Measurements from ENCODE around the gene PDK4.

GRCh38 chr7:95549818-95550529 lies 46.3 kb downstream of the PDK4 start:
- no peak for TF ChIP-seq POLR2AphosphoS5 (IDR thresholded peaks at IDR 0.05; ENCODE audit: borderline replicate concordance, low read depth, low read length)
- TF ChIP-seq EZH2 (IDR thresholded peaks at IDR 0.05): no peak
- peak; percentile 52 for TF ChIP-seq FOXP2 (optimal IDR thresholded peaks at IDR 0.05; ENCODE audit: control extremely low read depth, extremely low read length, insufficient read depth)
